ENCODE results near the gene ACO1.

ACO1 gene

DNA sequence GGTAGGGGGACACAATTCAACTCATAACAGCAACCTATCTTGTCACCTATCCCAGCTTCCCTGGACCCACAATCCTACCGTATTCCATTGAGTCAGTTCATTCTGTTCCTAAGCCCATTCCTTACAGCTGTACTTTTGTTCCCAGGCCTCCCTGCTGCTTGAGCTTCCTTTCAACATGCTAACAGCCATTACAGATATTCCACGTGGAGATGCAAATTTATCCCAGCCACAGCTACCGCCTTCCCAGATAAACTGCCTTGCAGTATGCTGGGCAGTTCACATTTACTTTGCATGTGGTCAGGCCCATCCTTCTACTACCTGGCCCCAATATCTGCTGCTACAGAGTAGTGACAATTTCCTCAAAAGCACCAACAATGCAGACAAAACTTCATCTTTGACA lies 118.6 kb downstream of the ACO1 start:
- no peaks in the 10 kb centered on the region for H3K4me1 ChIP-seq (ENCODE audit: control insufficient read depth, low read depth, low read length)
- no peaks in the 10 kb centered on the region for H3K27me3 ChIP-seq (ENCODE audit: control insufficient read depth, insufficient read depth, low read length)
- no peak overlapping the region for H3K9ac ChIP-seq (ENCODE audit: low read length)
- no peak overlapping the region for H3K27ac ChIP-seq (ENCODE audit: low read length)
- H3K9me3 ChIP-seq (ENCODE audit: control insufficient read depth, low read depth, low read length) = no peaks in the 10 kb centered on the region
- H3K36me3 ChIP-seq (ENCODE audit: control insufficient read depth, low read depth, low read length) = no peaks in the 10 kb centered on the region
- H3K4me3 ChIP-seq (ENCODE audit: low read length) = no peak overlapping the region

Measured in iPS-18a (cell line).